GM19455 (cell line): ENCODE results near the gene ABAT.
"Not testable (repeated sequence)": the region's sequence is repeated elsewhere in the genome, so short reads cannot be mapped to it uniquely, and the experiment has no call there.

Experiments used
- ATAC-seq: cut with Tn5 transposase; IDR thresholded peaks from one replicate; pipeline ENCODE4 v1.9.1; 2021; ENCODE audit not compliant: unreplicated experiment

The ABAT gene

GRCh38 chr16:8678068-8678927, 3.9 kb downstream of the ABAT start:
- no peak for ATAC-seq

- ATAC-seq, result no peak
Measured at GRCh38 chr16:8679151-8679550, 4.7 kb downstream of the ABAT start.

GRCh38 chr16:8682551-8683259, 8.3 kb downstream of the ABAT start:
- no peak for ATAC-seq

- ATAC-seq, result no peak
Measured at GRCh38 chr16:8683640-8684039, 9.2 kb downstream of the ABAT start.

- no peak for ATAC-seq
Measured at GRCh38 chr16:8685617-8686016, 11.2 kb downstream of the ABAT start.

- ATAC-seq, result no peak
Measured at GRCh38 chr16:8686031-8686621, 11.7 kb downstream of the ABAT start.

- no peak for ATAC-seq
Measured at GRCh38 chr16:8686879-8687278, 12.5 kb downstream of the ABAT start.

GRCh38 chr16:8689686-8690085, 15.3 kb downstream of the ABAT start:
- ATAC-seq, result no peak

- no peak for ATAC-seq
Measured at GRCh38 chr16:8691728-8692127, 17.3 kb downstream of the ABAT start.

- ATAC-seq, result no peak
Measured at GRCh38 chr16:8694795-8695728, 20.6 kb downstream of the ABAT start.

GRCh38 chr16:8696880-8697279, 22.5 kb downstream of the ABAT start:
- ATAC-seq, result no peak

GRCh38 chr16:8697965-8698364, 23.5 kb downstream of the ABAT start:
- no peak for ATAC-seq

GRCh38 chr16:8703693-8704092, 29.3 kb downstream of the ABAT start:
- ATAC-seq, result no peak

- no peak for ATAC-seq
Measured at GRCh38 chr16:8704098-8704497, 29.7 kb downstream of the ABAT start.

- not testable (repeated sequence) for ATAC-seq
Measured at GRCh38 chr16:8705100-8705822, 30.8 kb downstream of the ABAT start.

- no peak for ATAC-seq
Measured at GRCh38 chr16:8708536-8708935, 34.1 kb downstream of the ABAT start.

- no peak for ATAC-seq
Measured at GRCh38 chr16:8712589-8713361, 38.4 kb downstream of the ABAT start.

GRCh38 chr16:8713635-8714172, 39.3 kb downstream of the ABAT start:
- no peak for ATAC-seq

- ATAC-seq, result no peak
Measured at GRCh38 chr16:8714174-8714573, 39.8 kb downstream of the ABAT start.
